ENCODE data around the gene WIPF2.

The WIPF2 gene

GRCh38 chr17:40309031-40309948 lies 90.2 kb downstream of the WIPF2 start, which contains the start of gene RARA (continued):
- TF ChIP-seq IKZF3 (tag by site-specific recombination; IDR thresholded peaks at IDR 0.05) (peak; percentile 70), TCF7L2 (IDR thresholded peaks at IDR 0.05; ENCODE audit: borderline replicate concordance, low read depth, low read length) (no peak), ZFHX2 (tag by site-specific recombination; conservative IDR thresholded peaks at IDR 0.05) (0 out of 2 replicates have a peak, but pooled peaks have one; percentile 11), ZNF394 (tag by site-specific recombination; IDR thresholded peaks at IDR 0.05; ENCODE audit: borderline replicate concordance) (no peak), ZNF596 (tag by site-specific recombination; IDR thresholded peaks at IDR 0.05) (no peak), ZNF292 (tag by site-specific recombination; IDR thresholded peaks at IDR 0.05; ENCODE audit: borderline replicate concordance, low read depth) (no peak), ZNF449 (tag by site-specific recombination; IDR thresholded peaks at IDR 0.05) (no peak), ZNF274 (IDR thresholded peaks at IDR 0.05; ENCODE audit: low read length) (no peak), ZNF274 (tag by site-specific recombination; IDR thresholded peaks at IDR 0.05; ENCODE audit: borderline replicate concordance) (no peak), ZNF521 (tag by site-specific recombination; IDR thresholded peaks at IDR 0.05) (no peak), ZNF473 (tag by site-specific recombination; IDR thresholded peaks at IDR 0.05) (no peak), ZNF24 (tag by site-specific recombination; IDR thresholded peaks at IDR 0.05) (0 out of 2 replicates have a peak, but pooled peaks have one; percentile 40), BCL6B (tag by site-specific recombination; IDR thresholded peaks at IDR 0.05) (no peak), ZBTB48 (tag by site-specific recombination; IDR thresholded peaks at IDR 0.05) (peak; percentile 11; the same call in 1 of the 2 replicates), ZNF600 (tag by site-specific recombination; IDR thresholded peaks at IDR 0.05) (peak; percentile 67; the same call in 1 of the 2 replicates), ZNF311 (tag by site-specific recombination; IDR thresholded peaks at IDR 0.05; ENCODE audit: borderline replicate concordance) (no peak), ZNF561 (tag by site-specific recombination; IDR thresholded peaks at IDR 0.05; ENCODE audit: borderline replicate concordance) (peak; percentile 56; the same call in 1 of the 2 replicates), ZNF692 (tag by site-specific recombination; IDR thresholded peaks at IDR 0.05) (0 out of 2 replicates have a peak, but pooled peaks have one; percentile 17), ZNF830 (tag by site-specific recombination; IDR thresholded peaks at IDR 0.05; ENCODE audit: low read depth) (no peak), ZNF366 (tag by site-specific recombination; conservative IDR thresholded peaks at IDR 0.05) (peak; percentile 34; the same call in 1 of the 2 replicates), ZNF629 (tag by site-specific recombination; IDR thresholded peaks at IDR 0.05) (peak; percentile 38; the same call in 1 of the 2 replicates), PATZ1 (tag by site-specific recombination; IDR thresholded peaks at IDR 0.05) (peak; percentile 56), GLI2 (tag by site-specific recombination; IDR thresholded peaks at IDR 0.05; ENCODE audit: borderline replicate concordance, low read depth) (no peak), PBX3 (CRISPR knock-in tag; IDR thresholded peaks at IDR 0.05) (no peak), KLF7 (tag by site-specific recombination; IDR thresholded peaks at IDR 0.05; ENCODE audit: borderline replicate concordance) (0 out of 2 replicates have a peak, but pooled peaks have one; percentile 15)
- TF ChIP-seq, protein P1, sequence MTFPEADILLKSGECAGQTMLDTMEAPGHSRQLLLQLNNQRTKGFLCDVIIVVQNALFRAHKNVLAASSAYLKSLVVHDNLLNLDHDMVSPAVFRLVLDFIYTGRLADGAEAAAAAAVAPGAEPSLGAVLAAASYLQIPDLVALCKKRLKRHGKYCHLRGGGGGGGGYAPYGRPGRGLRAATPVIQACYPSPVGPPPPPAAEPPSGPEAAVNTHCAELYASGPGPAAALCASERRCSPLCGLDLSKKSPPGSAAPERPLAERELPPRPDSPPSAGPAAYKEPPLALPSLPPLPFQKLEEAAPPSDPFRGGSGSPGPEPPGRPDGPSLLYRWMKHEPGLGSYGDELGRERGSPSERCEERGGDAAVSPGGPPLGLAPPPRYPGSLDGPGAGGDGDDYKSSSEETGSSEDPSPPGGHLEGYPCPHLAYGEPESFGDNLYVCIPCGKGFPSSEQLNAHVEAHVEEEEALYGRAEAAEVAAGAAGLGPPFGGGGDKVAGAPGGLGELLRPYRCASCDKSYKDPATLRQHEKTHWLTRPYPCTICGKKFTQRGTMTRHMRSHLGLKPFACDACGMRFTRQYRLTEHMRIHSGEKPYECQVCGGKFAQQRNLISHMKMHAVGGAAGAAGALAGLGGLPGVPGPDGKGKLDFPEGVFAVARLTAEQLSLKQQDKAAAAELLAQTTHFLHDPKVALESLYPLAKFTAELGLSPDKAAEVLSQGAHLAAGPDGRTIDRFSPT (tag by site-specific recombination; IDR thresholded peaks at IDR 0.05): peak; percentile 27; the same call in 1 of the 2 replicates
- TF ChIP-seq, protein P2, sequence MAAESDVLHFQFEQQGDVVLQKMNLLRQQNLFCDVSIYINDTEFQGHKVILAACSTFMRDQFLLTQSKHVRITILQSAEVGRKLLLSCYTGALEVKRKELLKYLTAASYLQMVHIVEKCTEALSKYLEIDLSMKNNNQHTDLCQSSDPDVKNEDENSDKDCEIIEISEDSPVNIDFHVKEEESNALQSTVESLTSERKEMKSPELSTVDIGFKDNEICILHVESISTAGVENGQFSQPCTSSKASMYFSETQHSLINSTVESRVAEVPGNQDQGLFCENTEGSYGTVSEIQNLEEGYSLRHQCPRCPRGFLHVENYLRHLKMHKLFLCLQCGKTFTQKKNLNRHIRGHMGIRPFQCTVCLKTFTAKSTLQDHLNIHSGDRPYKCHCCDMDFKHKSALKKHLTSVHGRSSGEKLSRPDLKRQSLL (tag by site-specific recombination; IDR thresholded peaks at IDR 0.05): no peak
